K562 (cell line): ENCODE results near the gene RSPH3. TPM values are rescaled to one million over a fixed set of nuclear protein-coding genes. Genes with fewer than 3 reads are reported as not detected.
A peak's percentile ranks its signal among the peaks of the same experiment; 100 is the strongest.

Experiments used
- COPS2 ChIP-seq: fragments of 450-650 bp; conservative IDR thresholded peaks from 2 replicates; pipeline ENCODE4 v1.6.1; 2016; ENCODE audit warnings: mild to moderate bottlenecking, moderate library complexity
- CREM ChIP-seq: IDR thresholded peaks from 2 replicates; pipeline ENCODE4 v1.6.1; 2014; ENCODE audit warnings: antibody characterized with exemption, low read depth
- EGR1 ChIP-seq: fragments of 450-650 bp; conservative IDR thresholded peaks from 2 replicates; pipeline ENCODE4 v1.6.1; 2017; ENCODE audit warnings: mild to moderate bottlenecking
- ESRRA ChIP-seq: fragments of 450-650 bp; IDR thresholded peaks from 2 replicates; pipeline ENCODE4 v1.6.1; 2014; ENCODE audit warnings: low read depth, mild to moderate bottlenecking, moderate library complexity, borderline replicate concordance
- HDAC6 ChIP-seq: IDR thresholded peaks from 2 replicates; pipeline ENCODE4 v1.6.1; 2012; ENCODE audit warnings: low read depth, mild to moderate bottlenecking, control low read depth, inconsistent platforms, low read length, moderate library complexity
- HDAC8 ChIP-seq: fragments of 450-650 bp; IDR thresholded peaks from 2 replicates; pipeline ENCODE4 v1.6.1; 2016; ENCODE audit warnings: mild to moderate bottlenecking, missing genetic modification characterization, moderate library complexity, missing compliant biosample characterization
- NCOA2 ChIP-seq, 2 experiments: fragments of 450-650 bp; IDR thresholded peaks; 2 replicates each; pipeline ENCODE4 v1.6.1; 2018; ENCODE audit warnings: mild to moderate bottlenecking in 2 of 2, moderate library complexity in 1 of 2; ENCODE audit not compliant: partially characterized antibody in 2 of 2
- NFXL1 ChIP-seq: fragments of 450-650 bp; formaldehyde crosslinking; IDR thresholded peaks from 2 replicates; pipeline ENCODE4 v1.4.0; 2021; ENCODE audit warnings: mild to moderate bottlenecking
- PHF21A ChIP-seq: fragments of 450-650 bp; IDR thresholded peaks from 2 replicates; pipeline ENCODE4 v1.6.1; 2017; ENCODE audit warnings: low read depth, borderline replicate concordance
- PHF8 ChIP-seq: fragments of 200-600 bp; sonication (generic); IDR thresholded peaks from 2 replicates; pipeline ENCODE4 v1.6.1; 2012; ENCODE audit warnings: mixed run types, mild to moderate bottlenecking, inconsistent platforms, low read length, moderate library complexity, borderline replicate concordance
- STAT5B ChIP-seq: fragments of 250-450 bp; sonication (Bioruptor Pico); IDR thresholded peaks from 2 replicates; pipeline ENCODE4 v1.8.0; 2021; ENCODE audit warnings: mild to moderate bottlenecking, inconsistent platforms
- XRCC4 ChIP-seq: IDR thresholded peaks from one replicate; pipeline ENCODE4 v1.6.1; 2011; ENCODE audit not compliant: insufficient read depth, insufficient read length; ENCODE audit errors: extremely low read depth
- ZNF24 ChIP-seq: fragments of 450-650 bp; IDR thresholded peaks from 2 replicates; pipeline ENCODE4 v1.6.1; 2016
- ZNF282 ChIP-seq: sonication (generic); formaldehyde crosslinking; IDR thresholded peaks from 2 replicates; pipeline ENCODE4 v1.8.1; 2023; ENCODE audit warnings: missing genetic modification reagents
- ZNF316 ChIP-seq: fragments of 450-650 bp; IDR thresholded peaks from 2 replicates; pipeline ENCODE4 v1.6.1; 2016
- ZNF707 ChIP-seq: fragments of 250-450 bp; sonication (Bioruptor Pico); conservative IDR thresholded peaks from 2 replicates; pipeline ENCODE4 v1.8.0; 2022; ENCODE audit warnings: inconsistent platforms, mild to moderate bottlenecking, moderate library complexity
- polyA plus RNA-seq, 8 experiments: library from polyadenylated mRNA; depleted of rRNA in 4 of 8; stranded (reverse) in 5 of 8; unstranded in 3 of 8; fragments of >200 nt; fragmentation: Nextera tagmentation in 2 of 8; fragmentation: Illumina TruSeq in 1 of 8; extraction: Ambion mirVana in 2 of 8; extraction: Trizol in 1 of 8; gene quantifications; 2 replicates each; pipeline versions ENCODE4 v1.2.1 to v1.2.3, GENCODE V29; 2011 to 2014; ENCODE audit warnings: inconsistent platforms in 1 of 8, missing spikeins in 1 of 8
- total RNA-seq, 7 experiments: library from RNA; depleted of rRNA in 6 of 7; stranded (reverse); fragments of >200 nt in 6 of 7; fragmentation: Illumina TruSeq in 2 of 7; extraction: Trizol in 2 of 7; gene quantifications; 2 replicates each; pipeline versions ENCODE4 v1.2.1 to v1.2.3, GENCODE V29; 2011 to 2021; ENCODE audit warnings: low replicate concordance in 1 of 7
- TF ChIP-seq, protein P1 (sequence below): IDR thresholded peaks from 2 replicates; pipeline ENCODE4 v1.6.1; 2011; ENCODE audit not compliant: insufficient read length; ENCODE audit errors: extremely low read depth
- TF ChIP-seq, protein P2 (sequence below): fragments of 250-450 bp; sonication (Bioruptor Pico); IDR thresholded peaks from 2 replicates; pipeline ENCODE4 v1.4.0; 2020
- TF ChIP-seq, protein P3 (sequence below): sonication (generic); formaldehyde crosslinking; IDR thresholded peaks from 2 replicates; pipeline ENCODE4 v1.8.1; 2023; ENCODE audit warnings: mild to moderate bottlenecking, missing genetic modification reagents
- TF ChIP-seq, protein P4 (sequence below): fragments of 450-650 bp; IDR thresholded peaks from 2 replicates; pipeline ENCODE4 v1.6.1; 2016; ENCODE audit warnings: antibody characterized with exemption

Gene RSPH3
- total and polyA plus RNA-seq, 9 of the 15 experiments (the other 6 are each of a cell fraction or from before 2014, with no cell fraction given), result 0.52 to 2.9 (median 1.5) TPM

DNA sequence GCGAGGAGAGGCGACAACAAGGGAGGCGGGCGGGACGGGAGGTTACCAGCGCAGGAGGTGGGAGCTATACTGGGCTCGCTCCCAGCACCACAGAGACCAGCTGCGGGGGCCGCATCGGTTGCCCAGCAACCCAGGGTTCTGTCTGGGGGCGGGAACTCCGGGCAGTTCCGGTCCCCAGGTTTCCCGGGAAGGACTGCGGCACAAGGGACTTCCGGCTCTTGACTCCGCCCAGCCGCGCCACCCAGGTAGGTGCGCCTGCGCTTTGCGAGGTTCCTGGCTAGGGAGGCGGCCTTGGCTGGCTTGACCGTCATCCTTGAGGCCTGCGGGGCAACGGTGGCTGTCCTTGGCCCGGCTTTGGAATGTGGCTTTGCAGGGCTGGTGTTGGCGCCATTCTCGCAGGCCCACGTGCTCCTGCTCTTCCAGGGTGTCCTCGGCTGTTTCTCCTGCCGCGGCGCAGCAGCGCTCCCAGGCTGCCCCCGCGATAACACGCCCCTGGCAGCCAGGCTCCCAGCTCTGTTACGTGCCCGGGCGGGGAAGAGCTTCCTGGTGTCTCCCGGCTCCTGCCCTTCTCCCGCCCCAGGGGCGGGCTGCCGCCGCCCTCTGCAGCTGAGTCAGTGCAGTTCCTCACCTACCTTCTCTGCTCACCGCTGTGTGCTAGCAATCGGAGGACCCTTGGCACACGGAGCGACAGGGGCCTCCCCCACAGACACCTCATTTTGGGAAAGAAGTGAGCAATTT, at the start of gene RSPH3 (continued):
- TF ChIP-seq, protein P1, sequence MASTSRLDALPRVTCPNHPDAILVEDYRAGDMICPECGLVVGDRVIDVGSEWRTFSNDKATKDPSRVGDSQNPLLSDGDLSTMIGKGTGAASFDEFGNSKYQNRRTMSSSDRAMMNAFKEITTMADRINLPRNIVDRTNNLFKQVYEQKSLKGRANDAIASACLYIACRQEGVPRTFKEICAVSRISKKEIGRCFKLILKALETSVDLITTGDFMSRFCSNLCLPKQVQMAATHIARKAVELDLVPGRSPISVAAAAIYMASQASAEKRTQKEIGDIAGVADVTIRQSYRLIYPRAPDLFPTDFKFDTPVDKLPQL, result no peak
- TF ChIP-seq HDAC8 (peak; percentile 88), EGR1 (peak; percentile 99), STAT5B (no peak), NFXL1 (CRISPR knock-in tag) (no peak), ZNF24 (peak; percentile 67; the same call in 1 of the 2 replicates), HDAC6 (no peak), PHF21A (no peak), CREM (no peak), ESRRA (peak; percentile 95), PHF8 (peak; percentile 98), ZNF282 (CRISPR knock-in tag) (peak; percentile 79; the same call in 1 of the 2 replicates), ZNF707 (CRISPR knock-in tag) (no peak), COPS2 (no peak), XRCC4 (no peak), NCOA2 (IDR thresholded peaks at IDR 0.05; ENCODE audit: partially characterized antibody in 2 of 2) (no peak), ZNF316 (peak; percentile 55; the same call in 1 of the 2 replicates)
- TF ChIP-seq, protein P2, sequence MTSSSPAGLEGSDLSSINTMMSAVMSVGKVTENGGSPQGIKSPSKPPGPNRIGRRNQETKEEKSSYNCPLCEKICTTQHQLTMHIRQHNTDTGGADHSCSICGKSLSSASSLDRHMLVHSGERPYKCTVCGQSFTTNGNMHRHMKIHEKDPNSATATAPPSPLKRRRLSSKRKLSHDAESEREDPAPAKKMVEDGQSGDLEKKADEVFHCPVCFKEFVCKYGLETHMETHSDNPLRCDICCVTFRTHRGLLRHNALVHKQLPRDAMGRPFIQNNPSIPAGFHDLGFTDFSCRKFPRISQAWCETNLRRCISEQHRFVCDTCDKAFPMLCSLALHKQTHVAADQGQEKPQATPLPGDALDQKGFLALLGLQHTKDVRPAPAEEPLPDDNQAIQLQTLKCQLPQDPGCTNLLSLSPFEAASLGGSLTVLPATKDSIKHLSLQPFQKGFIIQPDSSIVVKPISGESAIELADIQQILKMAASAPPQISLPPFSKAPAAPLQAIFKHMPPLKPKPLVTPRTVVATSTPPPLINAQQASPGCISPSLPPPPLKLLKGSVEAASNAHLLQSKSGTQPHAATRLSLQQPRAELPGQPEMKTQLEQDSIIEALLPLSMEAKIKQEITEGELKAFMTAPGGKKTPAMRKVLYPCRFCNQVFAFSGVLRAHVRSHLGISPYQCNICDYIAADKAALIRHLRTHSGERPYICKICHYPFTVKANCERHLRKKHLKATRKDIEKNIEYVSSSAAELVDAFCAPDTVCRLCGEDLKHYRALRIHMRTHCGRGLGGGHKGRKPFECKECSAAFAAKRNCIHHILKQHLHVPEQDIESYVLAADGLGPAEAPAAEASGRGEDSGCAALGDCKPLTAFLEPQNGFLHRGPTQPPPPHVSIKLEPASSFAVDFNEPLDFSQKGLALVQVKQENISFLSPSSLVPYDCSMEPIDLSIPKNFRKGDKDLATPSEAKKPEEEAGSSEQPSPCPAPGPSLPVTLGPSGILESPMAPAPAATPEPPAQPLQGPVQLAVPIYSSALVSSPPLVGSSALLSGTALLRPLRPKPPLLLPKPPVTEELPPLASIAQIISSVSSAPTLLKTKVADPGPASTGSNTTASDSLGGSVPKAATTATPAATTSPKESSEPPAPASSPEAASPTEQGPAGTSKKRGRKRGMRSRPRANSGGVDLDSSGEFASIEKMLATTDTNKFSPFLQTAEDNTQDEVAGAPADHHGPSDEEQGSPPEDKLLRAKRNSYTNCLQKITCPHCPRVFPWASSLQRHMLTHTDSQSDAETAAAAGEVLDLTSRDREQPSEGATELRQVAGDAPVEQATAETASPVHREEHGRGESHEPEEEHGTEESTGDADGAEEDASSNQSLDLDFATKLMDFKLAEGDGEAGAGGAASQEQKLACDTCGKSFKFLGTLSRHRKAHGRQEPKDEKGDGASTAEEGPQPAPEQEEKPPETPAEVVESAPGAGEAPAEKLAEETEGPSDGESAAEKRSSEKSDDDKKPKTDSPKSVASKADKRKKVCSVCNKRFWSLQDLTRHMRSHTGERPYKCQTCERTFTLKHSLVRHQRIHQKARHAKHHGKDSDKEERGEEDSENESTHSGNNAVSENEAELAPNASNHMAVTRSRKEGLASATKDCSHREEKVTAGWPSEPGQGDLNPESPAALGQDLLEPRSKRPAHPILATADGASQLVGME (CRISPR knock-in tag), result peak; percentile 91
- TF ChIP-seq, protein P3, sequence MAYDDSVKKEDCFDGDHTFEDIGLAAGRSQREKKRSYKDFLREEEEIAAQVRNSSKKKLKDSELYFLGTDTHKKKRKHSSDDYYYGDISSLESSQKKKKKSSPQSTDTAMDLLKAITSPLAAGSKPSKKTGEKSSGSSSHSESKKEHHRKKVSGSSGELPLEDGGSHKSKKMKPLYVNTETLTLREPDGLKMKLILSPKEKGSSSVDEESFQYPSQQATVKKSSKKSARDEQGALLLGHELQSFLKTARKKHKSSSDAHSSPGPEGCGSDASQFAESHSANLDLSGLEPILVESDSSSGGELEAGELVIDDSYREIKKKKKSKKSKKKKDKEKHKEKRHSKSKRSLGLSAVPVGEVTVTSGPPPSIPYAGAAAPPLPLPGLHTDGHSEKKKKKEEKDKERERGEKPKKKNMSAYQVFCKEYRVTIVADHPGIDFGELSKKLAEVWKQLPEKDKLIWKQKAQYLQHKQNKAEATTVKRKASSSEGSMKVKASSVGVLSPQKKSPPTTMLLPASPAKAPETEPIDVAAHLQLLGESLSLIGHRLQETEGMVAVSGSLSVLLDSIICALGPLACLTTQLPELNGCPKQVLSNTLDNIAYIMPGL (CRISPR knock-in tag), result peak; percentile 38; the same call in 1 of the 2 replicates
- TF ChIP-seq, protein P4, sequence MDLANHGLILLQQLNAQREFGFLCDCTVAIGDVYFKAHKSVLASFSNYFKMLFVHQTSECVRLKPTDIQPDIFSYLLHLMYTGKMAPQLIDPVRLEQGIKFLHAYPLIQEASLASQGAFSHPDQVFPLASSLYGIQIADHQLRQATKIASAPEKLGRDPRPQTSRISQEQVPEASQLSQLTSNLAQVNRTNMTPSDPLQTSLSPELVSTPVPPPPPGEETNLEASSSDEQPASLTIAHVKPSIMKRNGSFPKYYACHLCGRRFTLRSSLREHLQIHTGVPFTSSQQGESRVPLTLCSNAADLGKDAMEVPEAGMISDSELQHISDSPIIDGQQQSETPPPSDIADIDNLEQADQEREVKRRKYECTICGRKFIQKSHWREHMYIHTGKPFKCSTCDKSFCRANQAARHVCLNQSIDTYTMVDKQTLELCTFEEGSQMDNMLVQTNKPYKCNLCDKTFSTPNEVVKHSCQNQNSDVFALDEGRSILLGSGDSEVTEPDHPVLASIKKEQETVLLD, result peak; percentile 92
